ENCODE results near the gene BOLA1. TPM values are rescaled to one million over a fixed set of nuclear protein-coding genes. Genes with fewer than 3 reads are reported as not detected.

Gene BOLA1
- total and polyA plus RNA-seq, 2 of the 13 experiments (the other 11 are each of a cell fraction or from before 2014, with no cell fraction given), result 3.2 to 4.2 TPM

DNA sequence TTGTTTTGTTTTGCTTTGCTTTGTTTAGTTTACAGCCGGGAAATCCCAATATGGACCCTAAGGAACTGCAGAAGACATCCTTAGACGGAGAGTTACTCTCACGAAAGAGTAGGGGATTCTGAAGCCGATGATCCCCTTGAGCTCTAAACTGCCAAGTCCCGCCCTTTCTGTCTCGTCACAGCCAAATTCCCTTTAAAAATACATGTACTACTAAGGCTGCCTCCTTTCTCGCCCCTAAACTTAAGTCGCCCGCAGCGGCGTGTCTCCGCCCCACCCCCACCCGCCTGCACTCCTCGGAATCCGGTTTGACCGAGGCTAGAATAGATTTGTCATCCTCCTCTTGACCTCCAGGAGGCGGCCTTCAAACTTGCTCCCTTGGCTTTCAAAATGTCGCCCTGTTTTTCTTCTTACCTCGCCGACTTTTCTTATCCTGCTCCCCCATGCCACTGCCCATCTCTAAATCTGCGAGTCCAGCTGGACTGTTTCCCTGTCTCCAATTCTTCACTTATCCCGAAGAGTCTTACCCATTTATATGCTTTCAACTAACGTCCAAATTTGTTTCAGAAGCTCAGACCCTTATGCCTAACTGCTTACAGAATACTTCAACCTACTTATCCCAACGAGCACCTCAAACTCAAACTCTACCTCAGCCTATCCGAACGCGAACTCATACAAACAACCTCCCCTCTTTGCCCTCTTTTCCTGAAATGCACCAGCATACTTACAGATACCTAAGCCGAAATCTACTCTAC lies 10.9 kb upstream of the BOLA1 start (continued):
- TF ChIP-seq, protein P1, sequence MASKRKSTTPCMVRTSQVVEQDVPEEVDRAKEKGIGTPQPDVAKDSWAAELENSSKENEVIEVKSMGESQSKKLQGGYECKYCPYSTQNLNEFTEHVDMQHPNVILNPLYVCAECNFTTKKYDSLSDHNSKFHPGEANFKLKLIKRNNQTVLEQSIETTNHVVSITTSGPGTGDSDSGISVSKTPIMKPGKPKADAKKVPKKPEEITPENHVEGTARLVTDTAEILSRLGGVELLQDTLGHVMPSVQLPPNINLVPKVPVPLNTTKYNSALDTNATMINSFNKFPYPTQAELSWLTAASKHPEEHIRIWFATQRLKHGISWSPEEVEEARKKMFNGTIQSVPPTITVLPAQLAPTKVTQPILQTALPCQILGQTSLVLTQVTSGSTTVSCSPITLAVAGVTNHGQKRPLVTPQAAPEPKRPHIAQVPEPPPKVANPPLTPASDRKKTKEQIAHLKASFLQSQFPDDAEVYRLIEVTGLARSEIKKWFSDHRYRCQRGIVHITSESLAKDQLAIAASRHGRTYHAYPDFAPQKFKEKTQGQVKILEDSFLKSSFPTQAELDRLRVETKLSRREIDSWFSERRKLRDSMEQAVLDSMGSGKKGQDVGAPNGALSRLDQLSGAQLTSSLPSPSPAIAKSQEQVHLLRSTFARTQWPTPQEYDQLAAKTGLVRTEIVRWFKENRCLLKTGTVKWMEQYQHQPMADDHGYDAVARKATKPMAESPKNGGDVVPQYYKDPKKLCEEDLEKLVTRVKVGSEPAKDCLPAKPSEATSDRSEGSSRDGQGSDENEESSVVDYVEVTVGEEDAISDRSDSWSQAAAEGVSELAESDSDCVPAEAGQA (IDR thresholded peaks at IDR 0.05; ENCODE audit: low read depth), result 0 out of 2 replicates have a peak, but pooled peaks have one; percentile 21
- TF ChIP-seq, protein P1 (CRISPR knock-in tag; IDR thresholded peaks at IDR 0.05; ENCODE audit: borderline replicate concordance), result no peak
- no peak for TF ChIP-seq ZNF563 (CRISPR knock-in tag; IDR thresholded peaks at IDR 0.05)
- TF ChIP-seq NCOA5 (CRISPR knock-in tag; IDR thresholded peaks at IDR 0.05), result no peak
- no peak for TF ChIP-seq TMF1 (CRISPR knock-in tag; IDR thresholded peaks at IDR 0.05; ENCODE audit: low read depth)
- TF ChIP-seq SSRP1 (CRISPR knock-in tag; IDR thresholded peaks at IDR 0.05), result no peak
- TF ChIP-seq, protein P2, sequence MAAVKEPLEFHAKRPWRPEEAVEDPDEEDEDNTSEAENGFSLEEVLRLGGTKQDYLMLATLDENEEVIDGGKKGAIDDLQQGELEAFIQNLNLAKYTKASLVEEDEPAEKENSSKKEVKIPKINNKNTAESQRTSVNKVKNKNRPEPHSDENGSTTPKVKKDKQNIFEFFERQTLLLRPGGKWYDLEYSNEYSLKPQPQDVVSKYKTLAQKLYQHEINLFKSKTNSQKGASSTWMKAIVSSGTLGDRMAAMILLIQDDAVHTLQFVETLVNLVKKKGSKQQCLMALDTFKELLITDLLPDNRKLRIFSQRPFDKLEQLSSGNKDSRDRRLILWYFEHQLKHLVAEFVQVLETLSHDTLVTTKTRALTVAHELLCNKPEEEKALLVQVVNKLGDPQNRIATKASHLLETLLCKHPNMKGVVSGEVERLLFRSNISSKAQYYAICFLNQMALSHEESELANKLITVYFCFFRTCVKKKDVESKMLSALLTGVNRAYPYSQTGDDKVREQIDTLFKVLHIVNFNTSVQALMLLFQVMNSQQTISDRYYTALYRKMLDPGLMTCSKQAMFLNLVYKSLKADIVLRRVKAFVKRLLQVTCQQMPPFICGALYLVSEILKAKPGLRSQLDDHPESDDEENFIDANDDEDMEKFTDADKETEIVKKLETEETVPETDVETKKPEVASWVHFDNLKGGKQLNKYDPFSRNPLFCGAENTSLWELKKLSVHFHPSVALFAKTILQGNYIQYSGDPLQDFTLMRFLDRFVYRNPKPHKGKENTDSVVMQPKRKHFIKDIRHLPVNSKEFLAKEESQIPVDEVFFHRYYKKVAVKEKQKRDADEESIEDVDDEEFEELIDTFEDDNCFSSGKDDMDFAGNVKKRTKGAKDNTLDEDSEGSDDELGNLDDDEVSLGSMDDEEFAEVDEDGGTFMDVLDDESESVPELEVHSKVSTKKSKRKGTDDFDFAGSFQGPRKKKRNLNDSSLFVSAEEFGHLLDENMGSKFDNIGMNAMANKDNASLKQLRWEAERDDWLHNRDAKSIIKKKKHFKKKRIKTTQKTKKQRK (IDR thresholded peaks at IDR 0.05; ENCODE audit: low read length), result no peak
- no peak for TF ChIP-seq ZNF337 (CRISPR knock-in tag; IDR thresholded peaks at IDR 0.05; ENCODE audit: borderline replicate concordance, low read depth)
- peak; percentile 18; the same call in 1 of the 2 replicates for TF ChIP-seq DMAP1 (CRISPR knock-in tag; IDR thresholded peaks at IDR 0.05)
- TF ChIP-seq ZNF10 (CRISPR knock-in tag; IDR thresholded peaks at IDR 0.05; ENCODE audit: borderline replicate concordance, low read depth), result no peak
- TF ChIP-seq ZNF768 (CRISPR knock-in tag; IDR thresholded peaks at IDR 0.05), result no peak
- TF ChIP-seq ZNF326 (CRISPR knock-in tag; IDR thresholded peaks at IDR 0.05; ENCODE audit: borderline replicate concordance), result no peak
- TF ChIP-seq, protein P3, sequence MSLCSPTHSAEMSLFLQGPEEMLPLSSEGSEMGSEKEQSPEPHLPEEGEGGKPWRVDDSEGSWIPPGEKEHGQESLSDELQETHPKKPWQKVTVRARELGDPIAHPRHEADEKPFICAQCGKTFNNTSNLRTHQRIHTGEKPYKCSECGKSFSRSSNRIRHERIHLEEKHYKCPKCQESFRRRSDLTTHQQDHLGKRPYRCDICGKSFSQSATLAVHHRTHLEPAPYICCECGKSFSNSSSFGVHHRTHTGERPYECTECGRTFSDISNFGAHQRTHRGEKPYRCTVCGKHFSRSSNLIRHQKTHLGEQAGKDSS (CRISPR knock-in tag; IDR thresholded peaks at IDR 0.05; ENCODE audit: borderline replicate concordance, low read depth), result no peak
- no peak for TF ChIP-seq GATAD1 (CRISPR knock-in tag; IDR thresholded peaks at IDR 0.05)
- TF ChIP-seq RORA (CRISPR knock-in tag; IDR thresholded peaks at IDR 0.05), result no peak
- TF ChIP-seq, protein P4, sequence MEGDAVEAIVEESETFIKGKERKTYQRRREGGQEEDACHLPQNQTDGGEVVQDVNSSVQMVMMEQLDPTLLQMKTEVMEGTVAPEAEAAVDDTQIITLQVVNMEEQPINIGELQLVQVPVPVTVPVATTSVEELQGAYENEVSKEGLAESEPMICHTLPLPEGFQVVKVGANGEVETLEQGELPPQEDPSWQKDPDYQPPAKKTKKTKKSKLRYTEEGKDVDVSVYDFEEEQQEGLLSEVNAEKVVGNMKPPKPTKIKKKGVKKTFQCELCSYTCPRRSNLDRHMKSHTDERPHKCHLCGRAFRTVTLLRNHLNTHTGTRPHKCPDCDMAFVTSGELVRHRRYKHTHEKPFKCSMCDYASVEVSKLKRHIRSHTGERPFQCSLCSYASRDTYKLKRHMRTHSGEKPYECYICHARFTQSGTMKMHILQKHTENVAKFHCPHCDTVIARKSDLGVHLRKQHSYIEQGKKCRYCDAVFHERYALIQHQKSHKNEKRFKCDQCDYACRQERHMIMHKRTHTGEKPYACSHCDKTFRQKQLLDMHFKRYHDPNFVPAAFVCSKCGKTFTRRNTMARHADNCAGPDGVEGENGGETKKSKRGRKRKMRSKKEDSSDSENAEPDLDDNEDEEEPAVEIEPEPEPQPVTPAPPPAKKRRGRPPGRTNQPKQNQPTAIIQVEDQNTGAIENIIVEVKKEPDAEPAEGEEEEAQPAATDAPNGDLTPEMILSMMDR (CRISPR knock-in tag; IDR thresholded peaks at IDR 0.05), result peak; percentile 71
- TF ChIP-seq RXRB (CRISPR knock-in tag; IDR thresholded peaks at IDR 0.05; ENCODE audit: borderline replicate concordance), result no peak
- no peak for TF ChIP-seq XRCC5 (optimal IDR thresholded peaks at IDR 0.05; ENCODE audit: low read length)
- TF ChIP-seq FOSL1 (CRISPR knock-in tag; IDR thresholded peaks at IDR 0.05; ENCODE audit: borderline replicate concordance), result no peak

All from HepG2 (cell line).